CD4-positive, alpha-beta T cell treated with Interleukin-6 at 100 ng/mL for 8 hours (primary cell): ENCODE measurements around the gene NR1D1.

Experiments used
- DNase-seq: peaks from one replicate; pipeline ENCODE4 v3.0.0-alpha.2; 2020; ENCODE audit warnings: mixed read lengths, low spot score

NR1D1 gene

GRCh38 chr17:40111221-40112128 lies 11.1 kb upstream of the NR1D1 start:
- peak; percentile 76 for DNase-seq

DNA sequence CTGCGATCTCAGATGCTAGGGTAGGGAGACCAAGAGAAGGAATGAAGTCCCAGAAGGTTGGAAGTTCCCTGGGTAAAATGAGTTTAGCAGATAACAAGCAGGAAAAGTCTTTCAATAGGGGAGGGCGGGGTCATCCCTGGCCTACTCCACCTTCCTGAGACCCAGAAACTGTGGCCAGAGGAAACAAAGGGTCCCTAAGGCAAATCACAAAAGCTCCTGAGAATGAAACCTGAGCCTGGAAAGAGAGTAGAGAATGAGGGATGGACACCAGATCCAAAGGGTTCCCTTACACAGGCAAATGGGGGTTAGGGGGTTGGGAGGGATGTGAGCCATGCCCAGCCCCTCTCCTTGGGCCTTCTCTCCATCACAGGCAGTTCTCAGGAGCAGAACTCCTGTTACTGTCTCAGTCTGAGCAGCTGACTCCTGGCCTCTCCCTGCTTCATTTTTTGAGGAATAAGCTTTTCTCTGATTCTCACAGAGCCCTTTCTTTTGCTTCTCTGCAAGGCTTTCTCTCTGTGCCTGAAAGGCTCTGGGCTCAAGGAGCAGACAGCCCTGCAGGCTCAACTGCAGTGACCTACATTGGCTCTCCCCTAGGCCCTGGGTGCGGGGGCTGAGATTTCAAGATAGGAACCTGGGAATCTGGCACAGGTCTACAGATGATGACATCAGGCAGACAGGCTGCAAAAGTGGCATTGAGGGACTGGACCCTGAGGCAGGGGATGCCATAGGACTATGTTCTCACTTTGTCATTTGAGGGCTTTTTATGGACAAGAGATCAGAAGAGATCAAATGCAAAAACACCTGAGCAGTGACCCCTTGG lies 9.8 kb upstream of the NR1D1 start:
- DNase-seq: no peak

DNA sequence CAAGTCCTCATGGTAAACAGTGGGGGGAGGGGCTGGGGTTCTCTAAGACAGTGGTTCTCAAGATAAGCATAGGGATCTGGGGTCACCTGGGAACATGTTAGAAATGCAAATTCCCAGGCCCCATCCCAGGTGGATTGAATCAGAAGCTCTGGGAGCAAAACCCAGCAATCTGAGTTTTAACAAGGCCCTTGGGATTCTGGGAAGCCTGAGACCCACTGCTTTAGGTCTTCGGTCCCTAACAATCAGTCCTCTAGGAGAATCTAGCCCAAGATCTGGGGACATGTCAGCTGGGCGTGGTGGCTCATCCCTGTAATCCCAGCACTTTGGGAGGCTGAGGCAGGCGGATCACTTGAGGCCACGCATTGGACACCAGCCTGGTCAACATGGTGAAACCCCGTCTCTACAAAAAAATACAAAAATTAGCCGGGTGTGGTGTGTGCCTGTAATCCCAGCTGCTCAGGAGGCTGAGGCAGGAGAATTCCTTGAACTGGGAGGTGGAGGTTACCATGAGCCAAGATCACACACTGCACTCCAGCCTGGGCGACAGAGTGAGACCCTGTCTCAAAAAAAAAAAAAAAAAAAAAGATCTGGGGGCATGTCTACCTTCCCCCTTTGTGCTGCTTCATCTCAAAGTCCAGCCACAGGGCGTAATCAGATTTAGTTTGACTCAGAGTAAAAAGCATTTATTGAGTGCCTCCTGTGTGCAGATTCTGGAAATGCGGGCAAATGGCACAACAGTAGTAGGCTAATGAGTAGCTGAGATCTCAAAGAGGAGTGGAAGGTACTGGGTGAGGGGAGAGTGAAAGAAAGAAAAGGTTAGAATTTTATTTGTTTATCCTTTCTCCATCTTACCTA lies 8.8 kb upstream of the NR1D1 start:
- DNase-seq: no peak

DNA sequence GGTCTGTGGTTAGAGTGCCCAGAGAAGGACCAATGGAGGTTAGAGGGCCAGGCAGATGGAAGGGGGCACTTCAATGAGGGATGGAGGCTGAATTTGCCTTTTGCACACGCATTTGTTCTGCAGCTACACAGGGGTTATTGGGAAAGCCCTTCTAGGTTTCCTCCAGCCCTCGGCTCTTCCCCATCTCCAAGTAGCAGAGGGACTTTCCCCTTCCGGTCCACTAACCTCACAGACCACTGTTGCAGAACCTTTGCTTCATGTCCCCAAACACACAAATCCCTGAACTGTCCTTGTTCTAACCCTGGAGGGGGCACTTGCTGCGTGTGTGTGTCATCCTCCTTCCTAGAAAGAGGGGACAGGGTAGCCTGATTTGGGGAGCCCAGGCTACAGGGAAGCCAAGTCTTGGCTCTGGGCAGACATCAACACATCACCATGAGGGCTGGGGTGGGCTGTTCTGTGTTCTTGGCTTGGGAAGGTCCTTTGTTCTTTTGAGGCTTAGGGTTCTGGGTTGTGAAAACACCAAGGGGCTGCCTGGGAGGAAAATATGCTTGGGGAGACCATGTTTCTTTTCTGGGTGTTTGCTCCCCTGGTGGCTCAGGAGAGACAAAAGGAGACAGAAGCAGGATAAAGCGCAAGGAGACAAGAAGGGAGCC lies 7.3 kb upstream of the NR1D1 start:
- DNase-seq: no peak

DNA sequence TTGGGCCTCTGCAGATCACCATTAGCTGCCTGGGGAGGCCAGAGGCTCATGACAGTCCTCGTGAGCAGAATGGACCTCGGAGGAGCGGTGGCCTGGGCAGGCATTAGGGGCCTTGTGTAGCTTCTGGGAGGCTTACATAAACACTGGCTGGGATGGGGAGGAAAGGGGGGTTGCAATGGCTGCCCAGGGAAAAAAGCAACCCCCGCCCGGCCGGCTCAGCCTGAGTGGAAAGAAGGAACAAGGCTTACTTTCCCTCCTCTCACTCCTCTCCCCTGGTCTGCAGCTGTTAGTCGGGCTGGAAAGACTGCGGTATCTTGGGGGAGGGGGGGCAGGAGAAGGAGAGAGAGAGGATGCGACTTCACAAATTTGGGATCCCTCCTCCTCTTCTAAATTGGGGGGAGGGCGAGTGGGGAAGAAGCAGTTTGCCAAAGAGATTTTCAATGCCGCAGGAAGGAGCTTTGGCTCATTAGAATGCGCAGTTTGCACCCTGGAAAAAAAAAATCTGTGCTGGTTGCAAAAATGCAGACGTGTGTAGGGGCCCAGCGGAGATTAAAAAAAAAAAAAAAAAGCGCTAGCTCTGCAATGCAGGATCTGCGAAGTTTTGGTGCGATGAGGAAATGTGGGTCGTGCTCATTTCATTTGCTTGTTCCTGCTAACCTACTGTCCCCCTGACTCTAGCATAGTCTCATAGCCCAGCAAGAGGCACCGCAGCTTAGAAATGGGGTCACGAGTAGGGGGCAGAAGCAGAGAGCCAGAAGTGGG lies 6.6 kb upstream of the NR1D1 start:
- peak; percentile 35 for DNase-seq

- no peak for DNase-seq
Observed at GRCh38 chr17:40105861-40106759, 5.7 kb upstream of the NR1D1 start.

DNA sequence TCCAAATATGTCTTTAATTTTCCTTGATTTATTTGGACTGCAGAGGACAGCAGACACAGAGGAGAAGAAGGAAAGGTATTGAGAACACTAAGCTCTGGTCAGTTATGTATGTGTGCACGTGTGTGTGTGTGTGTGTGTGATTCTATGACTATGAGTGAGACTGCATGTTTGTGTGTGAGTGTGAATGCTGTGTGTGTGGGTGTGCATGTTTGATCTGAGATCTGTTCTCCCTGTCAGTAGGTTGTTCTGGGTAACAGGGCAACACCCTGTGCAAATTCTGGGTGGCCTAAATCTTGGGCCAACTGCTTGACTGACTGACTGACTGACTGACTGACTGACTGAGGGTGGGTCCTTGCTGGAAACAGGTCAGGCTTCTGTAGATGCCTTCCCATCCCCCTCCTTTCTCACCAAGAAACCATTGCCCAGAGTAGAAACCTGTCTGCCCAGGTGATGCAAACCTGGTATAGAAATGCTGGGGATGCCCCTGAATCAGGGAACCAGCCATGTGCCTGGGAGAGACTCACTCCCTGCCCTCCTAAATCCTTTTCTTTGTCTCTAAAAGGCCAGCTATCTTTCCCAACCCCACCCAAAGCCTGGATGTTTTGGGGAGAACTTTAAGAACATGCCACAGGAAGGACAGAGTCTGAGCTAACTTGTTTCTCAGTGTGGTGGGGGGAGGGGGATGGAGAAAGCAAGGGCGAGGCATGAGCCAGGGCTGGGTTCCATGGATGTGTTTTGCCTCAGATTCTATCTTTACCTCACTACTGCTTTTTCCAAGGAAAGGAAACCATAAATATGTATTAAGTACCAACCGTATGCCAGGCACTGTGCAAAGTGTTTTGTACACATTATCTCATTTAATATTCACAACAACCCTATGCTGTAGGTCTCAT lies 4.5 kb upstream of the NR1D1 start:
- no peak for DNase-seq

DNA sequence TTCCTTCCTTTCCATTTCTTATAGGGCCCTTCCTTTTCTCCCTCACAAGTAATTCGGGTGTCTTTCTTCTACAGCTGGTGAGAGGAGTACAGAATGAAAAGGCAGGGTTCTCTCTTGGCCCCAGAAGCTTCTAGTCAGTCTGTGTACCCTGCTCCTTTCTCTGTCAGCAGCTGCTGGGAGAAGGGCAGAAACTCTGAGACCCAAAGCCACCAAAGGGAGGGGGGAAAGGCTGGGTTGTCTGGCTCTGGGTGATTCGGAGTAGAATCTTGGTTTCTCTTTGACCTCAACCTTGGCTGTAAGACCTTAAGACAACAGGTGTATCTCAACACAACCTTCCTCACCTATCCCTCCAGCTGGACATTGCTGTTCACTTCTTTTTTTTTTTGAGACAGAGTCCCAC lies 3.3 kb upstream of the NR1D1 start:
- no peak for DNase-seq

DNA sequence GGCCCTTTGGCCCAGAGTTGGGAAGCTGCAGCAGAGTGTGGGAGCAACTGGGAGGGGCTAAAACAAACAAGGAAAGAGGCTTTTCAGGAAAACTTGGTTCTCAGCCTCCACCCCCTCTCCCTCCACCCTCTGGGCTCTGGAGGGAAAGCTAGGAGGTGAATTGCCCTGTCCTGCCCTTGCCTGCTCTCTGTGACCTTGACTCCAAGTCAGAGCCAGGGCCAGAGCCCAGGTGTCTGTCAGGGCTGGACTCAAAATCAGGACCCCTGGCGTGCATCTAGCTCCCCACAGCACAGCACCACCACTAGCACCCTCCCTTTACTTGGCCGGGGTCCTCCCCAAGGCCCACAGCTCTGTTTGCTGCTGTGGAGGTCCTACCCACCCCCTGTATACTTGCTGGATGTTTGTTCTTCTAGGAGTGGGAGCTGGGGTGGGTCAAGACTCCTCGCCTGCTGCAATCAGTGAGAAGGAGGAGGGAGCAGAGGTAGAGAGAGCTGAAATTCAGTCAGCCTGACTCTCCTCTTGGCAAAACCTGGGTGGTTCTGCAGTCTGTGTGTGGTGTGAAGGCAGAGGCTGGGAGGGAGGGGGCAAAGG lies 2.8 kb upstream of the NR1D1 start:
- DNase-seq: no peak

GRCh38 chr17:40101367-40102210 lies 1.2 kb upstream of the NR1D1 start:
- no peak for DNase-seq

DNA sequence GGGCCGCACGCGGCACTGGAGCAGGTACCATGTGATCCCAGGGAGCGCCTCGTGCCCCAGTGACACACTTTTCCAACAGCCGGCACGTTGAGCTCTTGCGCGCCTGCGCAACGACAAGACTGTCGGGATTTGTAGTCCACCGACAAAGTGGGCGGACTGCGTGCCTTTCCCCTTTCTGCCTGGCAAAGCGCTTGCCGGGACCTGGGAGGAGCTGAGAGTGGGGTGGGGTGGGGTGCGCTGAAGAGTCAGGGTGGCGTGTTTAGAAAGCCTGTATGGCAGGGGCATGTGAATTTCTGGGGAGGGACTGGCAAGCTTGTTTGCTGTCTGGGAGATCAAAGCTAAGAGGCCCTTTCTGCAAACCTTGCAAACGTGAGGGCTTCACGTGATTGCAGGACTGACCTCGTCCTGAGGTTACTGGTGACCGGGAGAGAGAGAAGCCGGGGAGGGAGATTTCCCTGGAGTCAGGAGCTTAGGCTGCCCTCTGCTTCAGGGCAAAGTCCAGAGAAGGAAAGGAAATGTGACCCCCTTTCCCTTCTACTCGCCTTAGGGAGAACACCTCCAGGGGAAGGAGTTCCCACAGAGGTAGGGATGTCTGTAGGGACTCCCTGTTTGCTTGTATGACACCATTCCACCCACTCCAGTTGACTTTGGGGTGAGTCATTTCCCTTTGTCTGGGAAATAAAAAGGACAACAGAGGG lies 429 bp upstream of the NR1D1 start:
- peak; percentile 90 for DNase-seq

DNA sequence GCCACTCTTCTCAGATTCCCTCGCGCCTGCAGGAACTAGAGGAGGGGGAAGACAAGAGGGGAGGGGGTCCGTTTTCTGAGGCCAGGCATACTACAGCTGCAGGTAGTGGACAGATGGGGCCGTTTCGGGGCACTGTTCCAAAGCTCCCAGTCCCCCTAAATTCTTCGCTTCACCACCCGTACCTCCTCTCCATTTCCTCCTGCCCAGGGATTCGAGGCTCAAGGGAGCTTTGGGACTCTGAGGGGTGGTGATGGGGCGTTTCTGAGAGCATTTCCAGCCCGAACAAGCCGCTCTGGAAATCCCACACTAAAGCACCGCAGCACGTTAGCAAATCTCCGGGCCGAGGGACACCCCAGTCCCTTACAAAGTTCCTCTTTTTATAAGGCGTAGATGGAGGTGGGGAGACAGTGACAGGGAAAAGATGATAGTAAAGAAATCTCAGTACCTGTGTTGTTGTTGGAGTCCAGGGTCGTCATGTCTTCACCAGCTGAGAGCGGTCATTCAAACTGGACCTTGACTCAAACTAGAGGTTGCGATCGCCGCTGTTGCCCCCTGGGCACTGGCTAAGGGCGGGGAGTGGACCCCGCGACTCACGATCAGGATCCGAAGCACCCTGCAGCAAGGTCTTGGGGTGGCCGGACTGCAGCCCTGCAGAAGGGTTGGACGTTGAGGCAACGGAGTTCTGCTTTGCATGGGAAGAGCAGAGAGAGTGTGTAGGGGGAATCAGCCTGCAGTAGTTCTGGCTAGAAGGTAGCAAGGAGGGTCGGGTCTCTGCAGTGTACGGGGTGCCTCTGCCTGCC lies 570 bp downstream of the NR1D1 start:
- DNase-seq: no peak

GRCh38 chr17:40098846-40099618 lies 1.4 kb downstream of the NR1D1 start:
- DNase-seq: peak; percentile 100

DNA sequence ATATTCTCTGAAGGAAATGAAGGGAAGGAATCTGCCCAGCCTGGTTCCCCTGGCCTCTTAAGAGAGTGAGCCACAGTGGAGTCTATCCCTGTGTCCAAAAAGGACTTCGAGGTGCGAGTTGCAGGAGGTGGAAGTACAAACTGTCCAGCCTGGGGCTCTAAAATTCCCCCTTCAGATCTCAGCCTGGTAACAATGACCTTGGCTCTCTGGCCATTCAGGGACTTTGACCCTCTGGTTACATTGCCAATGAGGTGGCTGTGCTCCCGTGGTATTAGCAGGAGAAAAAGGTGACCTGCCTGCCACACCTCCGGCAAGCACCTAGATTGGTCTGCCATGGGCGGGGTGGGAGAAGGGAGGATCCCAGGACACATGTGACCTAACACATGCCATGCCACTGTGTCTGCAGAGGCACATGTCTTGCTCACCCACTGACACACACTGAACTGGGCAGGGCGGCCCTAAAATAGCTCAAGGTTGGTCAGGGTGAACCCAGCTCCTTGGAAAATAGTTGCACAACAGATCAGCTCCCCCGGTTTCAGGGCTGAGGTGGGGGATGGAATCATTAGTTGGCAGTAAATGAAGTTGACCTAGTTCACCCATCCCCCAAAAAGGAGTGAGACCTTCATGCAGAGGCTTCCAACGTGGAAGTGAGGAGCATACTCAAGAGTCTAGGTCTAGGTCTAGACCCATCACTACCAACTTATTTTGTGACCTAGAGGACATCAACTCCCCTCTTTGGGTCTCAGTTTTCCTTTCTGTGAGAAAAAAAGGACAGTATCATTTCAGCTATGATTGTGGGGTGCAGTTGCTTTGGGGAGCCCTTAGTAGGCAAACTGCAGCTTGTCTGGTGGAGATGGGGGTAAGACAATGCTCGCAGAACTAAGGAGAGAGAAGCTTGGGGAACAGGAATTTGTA lies 2.2 kb downstream of the NR1D1 start:
- no peak for DNase-seq
